ENCODE data around the gene CTDSPL.
A peak's percentile ranks its signal among the peaks of the same experiment; 100 is the strongest.

Gene CTDSPL

GRCh38 chr3:37903734-37904133, 42.1 kb downstream of the CTDSPL start:
- Histone ChIP-seq H3K4ac (ENCODE audit: low read length) (no peak overlapping the region), H2AK5ac (ENCODE audit: low read depth, low read length) (no peak overlapping the region), H3K18ac (ENCODE audit: low read length) (no peak overlapping the region), H2AFZ (ENCODE audit: low read length) (no peak overlapping the region), H3K4me2 (ENCODE audit: insufficient read depth, low read length, poor library complexity, severe bottlenecking) (no peak overlapping the region), H3K4me1 (ENCODE audit: control insufficient read depth in 2 of 2, insufficient read depth in 1 of 2, low read depth in 1 of 2, low read length in 2 of 2) (peaks cover 35 to 37% of the 10 kb centered on the region in 2 donors), H4K91ac (ENCODE audit: low read depth, low read length, poor library complexity) (no peak overlapping the region), H3K9me3 (replicated peaks in 1 of 2; ENCODE audit: control insufficient read depth in 2 of 2, insufficient read depth in 1 of 2, low read depth in 1 of 2, low read length in 2 of 2) (no peaks in the 10 kb centered on the region), H2BK12ac (ENCODE audit: low read length) (no peak overlapping the region), H4K8ac (ENCODE audit: low read depth, low read length) (no peak overlapping the region), H2BK15ac (ENCODE audit: low read length) (no peak overlapping the region), H2BK5ac (ENCODE audit: low read length) (no peak overlapping the region), H3K14ac (ENCODE audit: low read length) (peak overlapping the region; percentile 3), H3K79me1 (ENCODE audit: low read depth, low read length) (peaks cover 2% of the 10 kb centered on the region), H3K27ac (replicated peaks; ENCODE audit: low read length) (no peak overlapping the region), H3K9ac (ENCODE audit: low read depth, low read length, poor library complexity) (no peak overlapping the region), H3K4me3 (ENCODE audit: low read length in 2 of 2) (no peak overlapping the region), H3K23ac (ENCODE audit: low read depth, low read length, poor library complexity) (no peak overlapping the region), H2BK120ac (ENCODE audit: low read depth, low read length) (no peak overlapping the region), H3K36me3 (replicated peaks in 1 of 2; ENCODE audit: control insufficient read depth in 2 of 2, insufficient read depth in 2 of 2, low read length in 2 of 2) (no peaks in the 10 kb centered on the region), H3K27me3 (ENCODE audit: control insufficient read depth in 3 of 3, insufficient read depth in 3 of 3, low read depth in 1 of 3, low read length in 3 of 3) (peaks cover 0 to 24% (median 0%) of the 10 kb centered on the region in 3 experiments)
- no CpG with 5 or more reads among the region's 3 CpGs for whole genome bisulfite sequencing, 2 donors (ENCODE audit: extremely low coverage in 2 of 2, insufficient read length in 2 of 2, insufficient replicate concordance in 1 of 2)
- DNase-seq (ENCODE audit: low spot score): no peak

- H3K27me3 ChIP-seq (ENCODE audit: control insufficient read depth in 3 of 3, insufficient read depth in 3 of 3, low read depth in 1 of 3, low read length in 3 of 3): peaks cover 0 to 31% (median 0%) of the 10 kb centered on the region in 3 experiments
- H3K23ac ChIP-seq (ENCODE audit: low read depth, low read length, poor library complexity): no peak overlapping the region
- peaks cover 1 to 7% of the 10 kb centered on the region in 2 donors for H3K9me3 ChIP-seq (replicated peaks in 1 of 2; ENCODE audit: control insufficient read depth in 2 of 2, insufficient read depth in 1 of 2, low read depth in 1 of 2, low read length in 2 of 2)
- H2BK15ac ChIP-seq (ENCODE audit: low read length): no peak overlapping the region
- no peak overlapping the region for H3K14ac ChIP-seq (ENCODE audit: low read length)
- no peak overlapping the region for H3K18ac ChIP-seq (ENCODE audit: low read length)
- no peak overlapping the region for H3K4me2 ChIP-seq (ENCODE audit: insufficient read depth, low read length, poor library complexity, severe bottlenecking)
- H3K27ac ChIP-seq (replicated peaks; ENCODE audit: low read length): peak overlapping the region; percentile 5
- no peak overlapping the region for H3K4ac ChIP-seq (ENCODE audit: low read length)
- H2AK5ac ChIP-seq (ENCODE audit: low read depth, low read length): no peak overlapping the region
- no peak overlapping the region for H2BK120ac ChIP-seq (ENCODE audit: low read depth, low read length)
- H3K9ac ChIP-seq (ENCODE audit: low read depth, low read length, poor library complexity): no peak overlapping the region
- no peak overlapping the region for H3K4me3 ChIP-seq (ENCODE audit: low read length in 2 of 2)
- H3K79me1 ChIP-seq (ENCODE audit: low read depth, low read length): peaks cover 4% of the 10 kb centered on the region
- no CpG with 5 or more reads among the region's 1 CpG for WGBS, 2 donors (ENCODE audit: extremely low coverage in 2 of 2, insufficient read length in 2 of 2, insufficient replicate concordance in 1 of 2)
- no peak overlapping the region for H2BK12ac ChIP-seq (ENCODE audit: low read length)
- H3K4me1 ChIP-seq (ENCODE audit: control insufficient read depth in 2 of 2, insufficient read depth in 1 of 2, low read depth in 1 of 2, low read length in 2 of 2): peaks cover 35 to 37% of the 10 kb centered on the region in 2 donors
- no peak overlapping the region for H4K8ac ChIP-seq (ENCODE audit: low read depth, low read length)
- H2AFZ ChIP-seq (ENCODE audit: low read length): no peak overlapping the region
- H3K36me3 ChIP-seq (replicated peaks in 1 of 2; ENCODE audit: control insufficient read depth in 2 of 2, insufficient read depth in 2 of 2, low read length in 2 of 2): no peaks in the 10 kb centered on the region
- DNase-seq (ENCODE audit: low spot score): no peak
- H4K91ac ChIP-seq (ENCODE audit: low read depth, low read length, poor library complexity): no peak overlapping the region
- H2BK5ac ChIP-seq (ENCODE audit: low read length): no peak overlapping the region
Measured at GRCh38 chr3:37904601-37905000, 42.9 kb downstream of the CTDSPL start.

- Histone ChIP-seq H4K91ac (ENCODE audit: low read depth, low read length, poor library complexity) (no peak overlapping the region), H3K4me2 (ENCODE audit: insufficient read depth, low read length, poor library complexity, severe bottlenecking) (no peak overlapping the region), H3K79me1 (ENCODE audit: low read depth, low read length) (peaks cover 4% of the 10 kb centered on the region), H2BK15ac (ENCODE audit: low read length) (no peak overlapping the region), H3K4me3 (ENCODE audit: low read length in 2 of 2) (no peak overlapping the region), H2AK5ac (ENCODE audit: low read depth, low read length) (no peak overlapping the region), H3K18ac (ENCODE audit: low read length) (no peak overlapping the region), H3K27me3 (ENCODE audit: control insufficient read depth in 3 of 3, insufficient read depth in 3 of 3, low read depth in 1 of 3, low read length in 3 of 3) (peaks cover 0 to 32% (median 0%) of the 10 kb centered on the region in 3 experiments), H2BK5ac (ENCODE audit: low read length) (no peak overlapping the region), H2AFZ (ENCODE audit: low read length) (no peak overlapping the region), H3K9ac (ENCODE audit: low read depth, low read length, poor library complexity) (no peak overlapping the region), H3K9me3 (replicated peaks in 1 of 2; ENCODE audit: control insufficient read depth in 2 of 2, insufficient read depth in 1 of 2, low read depth in 1 of 2, low read length in 2 of 2) (peaks cover 1 to 8% of the 10 kb centered on the region in 2 donors), H2BK120ac (ENCODE audit: low read depth, low read length) (no peak overlapping the region), H3K23ac (ENCODE audit: low read depth, low read length, poor library complexity) (no peak overlapping the region), H3K27ac (replicated peaks; ENCODE audit: low read length) (no peak overlapping the region), H4K8ac (ENCODE audit: low read depth, low read length) (no peak overlapping the region), H3K36me3 (replicated peaks in 1 of 2; ENCODE audit: control insufficient read depth in 2 of 2, insufficient read depth in 2 of 2, low read length in 2 of 2) (no peaks in the 10 kb centered on the region), H2BK12ac (ENCODE audit: low read length) (no peak overlapping the region), H3K4me1 (ENCODE audit: control insufficient read depth in 2 of 2, insufficient read depth in 1 of 2, low read depth in 1 of 2, low read length in 2 of 2) (peaks cover 35 to 37% of the 10 kb centered on the region in 2 donors), H3K14ac (ENCODE audit: low read length) (no peak overlapping the region), H3K4ac (ENCODE audit: low read length) (no peak overlapping the region)
- DNase-seq (ENCODE audit: low spot score): no peak
- no CpG with 5 or more reads among the region's 1 CpG for WGBS, 2 donors (ENCODE audit: extremely low coverage in 2 of 2, insufficient read length in 2 of 2, insufficient replicate concordance in 1 of 2)
Measured at GRCh38 chr3:37905346-37905745, 43.7 kb downstream of the CTDSPL start.

- H3K4ac ChIP-seq (ENCODE audit: low read length): no peak overlapping the region
- H3K9ac ChIP-seq (ENCODE audit: low read depth, low read length, poor library complexity): no peak overlapping the region
- H2AK5ac ChIP-seq (ENCODE audit: low read depth, low read length): peak overlapping the region; percentile 10
- no peak overlapping the region for H3K4me3 ChIP-seq (ENCODE audit: low read length in 2 of 2)
- H2BK120ac ChIP-seq (ENCODE audit: low read depth, low read length): no peak overlapping the region
- peaks cover 35 to 37% of the 10 kb centered on the region in 2 donors for H3K4me1 ChIP-seq (ENCODE audit: control insufficient read depth in 2 of 2, insufficient read depth in 1 of 2, low read depth in 1 of 2, low read length in 2 of 2)
- peaks cover 0 to 32% (median 0%) of the 10 kb centered on the region in 3 experiments for H3K27me3 ChIP-seq (ENCODE audit: control insufficient read depth in 3 of 3, insufficient read depth in 3 of 3, low read depth in 1 of 3, low read length in 3 of 3)
- H4K91ac ChIP-seq (ENCODE audit: low read depth, low read length, poor library complexity): no peak overlapping the region
- H3K9me3 ChIP-seq (replicated peaks in 1 of 2; ENCODE audit: control insufficient read depth in 2 of 2, insufficient read depth in 1 of 2, low read depth in 1 of 2, low read length in 2 of 2): peaks cover 1 to 8% of the 10 kb centered on the region in 2 donors
- no peak overlapping the region for H2BK15ac ChIP-seq (ENCODE audit: low read length)
- H3K27ac ChIP-seq (replicated peaks; ENCODE audit: low read length): no peak overlapping the region
- no peak overlapping the region for H3K23ac ChIP-seq (ENCODE audit: low read depth, low read length, poor library complexity)
- H3K36me3 ChIP-seq (replicated peaks in 1 of 2; ENCODE audit: control insufficient read depth in 2 of 2, insufficient read depth in 2 of 2, low read length in 2 of 2): no peaks in the 10 kb centered on the region
- H3K79me1 ChIP-seq (ENCODE audit: low read depth, low read length): peaks cover 4% of the 10 kb centered on the region
- no peak for DNase-seq (ENCODE audit: low spot score)
- no peak overlapping the region for H2BK5ac ChIP-seq (ENCODE audit: low read length)
- H3K4me2 ChIP-seq (ENCODE audit: insufficient read depth, low read length, poor library complexity, severe bottlenecking): no peak overlapping the region
- H2BK12ac ChIP-seq (ENCODE audit: low read length): no peak overlapping the region
- no peak overlapping the region for H3K14ac ChIP-seq (ENCODE audit: low read length)
- H4K8ac ChIP-seq (ENCODE audit: low read depth, low read length): no peak overlapping the region
- no CpG with 5 or more reads among the region's 8 CpGs for WGBS, 2 donors (ENCODE audit: extremely low coverage in 2 of 2, insufficient read length in 2 of 2, insufficient replicate concordance in 1 of 2)
- peak overlapping the region; percentile 32 for H3K18ac ChIP-seq (ENCODE audit: low read length)
- no peak overlapping the region for H2AFZ ChIP-seq (ENCODE audit: low read length)
Measured at GRCh38 chr3:37905987-37906674, 44.5 kb downstream of the CTDSPL start.

Data from neuronal stem cell (in vitro differentiated cells).